Cerebellar cortex (tissue), 1 donor: ENCODE results near the gene AKTIP.

Source experiments
- DNase-seq: peaks from one replicate; pipeline ENCODE4 v3.0.0-alpha.2; 2015; ENCODE audit warnings: low spot score

The AKTIP gene

DNA sequence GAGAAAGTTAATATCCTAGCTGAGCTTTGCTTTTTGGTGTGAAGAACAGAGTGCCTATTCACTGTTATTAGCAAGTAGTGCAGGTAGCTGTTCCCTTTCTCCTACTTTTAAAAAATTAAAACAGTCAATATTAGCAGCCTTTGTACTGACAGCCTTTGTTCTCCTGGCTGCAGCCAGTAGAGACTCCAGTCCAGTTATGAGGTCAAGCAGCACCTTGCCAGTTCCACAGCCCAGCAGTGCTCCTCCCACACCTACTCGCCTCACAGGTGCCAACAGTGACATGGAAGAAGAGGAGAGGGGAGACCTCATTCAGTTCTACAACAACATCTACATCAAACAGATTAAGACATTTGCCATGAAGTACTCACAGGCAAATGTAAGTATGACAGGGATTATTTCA lies 22.6 kb downstream of the AKTIP start:
- no peak for DNase-seq

DNA sequence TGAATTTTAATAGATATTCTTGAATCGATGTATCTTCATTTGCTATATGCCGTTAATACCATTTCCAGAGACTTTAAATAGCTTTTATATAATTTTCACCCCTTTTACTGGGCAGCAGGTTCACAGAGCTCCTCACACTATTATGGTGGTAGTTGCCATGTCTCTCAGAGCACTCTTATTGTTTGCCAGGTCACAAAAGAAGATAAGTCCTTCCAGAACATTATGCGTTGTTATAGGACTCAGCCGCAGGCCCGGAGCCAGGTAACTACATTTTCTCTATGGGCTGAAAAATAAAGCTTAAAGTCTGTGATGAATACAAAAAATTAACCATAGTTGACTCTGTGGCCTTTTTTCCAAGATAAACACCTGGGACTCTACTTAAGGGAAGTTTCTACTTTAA lies 24.0 kb downstream of the AKTIP start:
- no peak for DNase-seq

DNA sequence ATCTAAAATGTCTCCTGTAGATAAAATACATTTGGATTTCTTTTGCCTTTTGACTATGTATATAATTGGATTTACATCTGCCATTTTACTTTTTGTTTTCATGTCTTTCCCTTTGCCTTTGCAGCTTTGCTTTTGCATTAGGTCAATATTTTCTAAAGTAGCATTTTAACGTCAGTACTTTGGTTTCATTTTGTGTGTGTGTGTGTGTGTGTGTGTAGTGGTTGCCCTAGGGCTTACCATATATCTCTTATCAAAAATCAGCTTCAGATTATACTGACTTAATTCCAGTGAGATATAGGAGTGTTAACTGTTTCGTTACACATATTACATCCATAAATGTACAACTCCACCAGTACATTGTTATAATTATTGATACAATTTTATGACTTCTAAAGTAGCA lies 26.1 kb downstream of the AKTIP start:
- DNase-seq = no peak

DNA sequence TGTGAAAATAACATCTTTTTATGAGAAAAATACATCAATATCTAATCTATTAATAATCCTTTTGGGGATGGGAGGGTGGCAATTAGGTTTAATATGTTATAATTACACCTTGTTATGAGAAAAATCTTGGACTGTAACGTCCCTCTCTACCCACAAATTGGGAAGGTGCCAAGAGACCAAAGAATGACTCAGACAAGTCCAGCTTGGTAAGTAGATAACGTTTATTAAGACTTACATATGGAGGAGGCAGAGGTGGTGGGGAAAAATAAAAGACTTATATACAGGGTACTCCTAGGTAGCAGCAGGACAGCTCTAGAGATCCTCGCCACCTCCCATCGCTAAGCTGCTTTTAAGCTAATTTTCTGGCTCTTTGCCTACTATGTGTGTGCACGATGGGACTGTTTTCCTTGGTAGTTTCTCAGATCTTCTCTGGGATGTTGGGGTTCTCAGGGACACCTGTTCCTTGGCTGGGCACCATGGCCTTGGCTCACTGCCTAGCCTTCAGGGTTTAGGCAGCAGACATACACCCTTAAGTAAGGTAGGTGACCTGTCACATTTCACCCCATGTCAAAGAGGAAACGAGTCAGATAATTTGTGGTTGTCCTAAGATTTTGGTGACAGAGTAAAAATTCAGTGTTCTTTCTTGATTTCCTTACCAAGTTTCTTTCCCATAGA lies 37.3 kb downstream of the AKTIP start:
- DNase-seq = no peak

DNA sequence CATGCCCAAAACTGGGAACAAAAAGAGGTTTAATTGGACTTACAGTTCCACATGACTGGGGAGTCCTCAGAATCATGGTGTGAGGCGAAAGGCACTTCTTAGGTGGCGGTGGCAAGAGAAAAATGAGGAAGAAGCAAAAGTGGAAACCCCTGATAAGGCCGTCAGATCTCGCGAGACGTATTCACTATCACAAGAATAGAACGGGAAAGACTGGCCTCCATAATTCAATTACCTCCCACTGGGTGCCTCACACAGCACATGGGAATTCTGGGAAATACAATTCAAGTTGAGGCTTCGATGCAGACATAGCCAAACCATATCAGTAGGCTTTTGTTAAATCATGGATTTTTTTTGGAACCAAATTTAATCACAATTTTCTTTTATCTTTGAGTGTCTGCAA lies 44.4 kb downstream of the AKTIP start:
- DNase-seq = no peak

DNA sequence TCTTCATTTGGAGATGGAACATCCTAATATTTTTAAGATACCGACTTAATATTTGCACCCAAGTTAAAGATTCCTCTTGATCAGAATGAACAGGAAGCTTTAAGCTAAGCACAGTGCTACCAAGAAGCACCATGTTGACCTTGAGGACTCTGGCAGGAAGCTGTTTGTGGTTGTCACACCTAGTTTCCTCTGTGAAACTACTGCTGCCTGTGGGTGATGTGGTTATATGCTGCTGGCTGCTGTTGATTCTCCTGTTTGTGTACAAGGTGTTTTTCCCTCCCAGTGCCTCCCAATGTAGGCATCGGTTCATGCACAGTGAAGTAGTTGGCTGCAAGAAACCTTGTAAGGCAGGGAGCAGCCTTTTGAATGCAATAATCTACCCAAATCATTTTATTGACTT lies 45.3 kb downstream of the AKTIP start:
- no peak for DNase-seq

DNA sequence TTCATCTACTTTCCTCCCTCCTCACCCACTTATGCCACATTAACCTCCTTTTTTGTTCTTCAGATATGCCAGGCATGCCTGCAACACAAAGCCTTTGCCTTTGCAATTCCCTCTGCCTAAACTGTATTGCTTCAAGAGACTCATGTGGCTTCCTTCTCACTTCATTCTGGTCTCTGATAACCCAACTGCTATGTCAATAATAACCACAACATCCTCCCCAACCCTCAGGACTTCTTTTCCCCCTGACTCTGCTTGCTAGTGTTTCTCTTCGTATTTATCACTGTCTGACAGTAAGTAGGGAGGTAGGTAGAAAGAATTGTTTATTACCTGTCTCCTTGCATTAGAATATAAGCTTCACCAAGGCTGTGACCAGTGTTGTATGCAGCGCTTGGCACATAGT lies 46.4 kb downstream of the AKTIP start:
- DNase-seq = no peak

DNA sequence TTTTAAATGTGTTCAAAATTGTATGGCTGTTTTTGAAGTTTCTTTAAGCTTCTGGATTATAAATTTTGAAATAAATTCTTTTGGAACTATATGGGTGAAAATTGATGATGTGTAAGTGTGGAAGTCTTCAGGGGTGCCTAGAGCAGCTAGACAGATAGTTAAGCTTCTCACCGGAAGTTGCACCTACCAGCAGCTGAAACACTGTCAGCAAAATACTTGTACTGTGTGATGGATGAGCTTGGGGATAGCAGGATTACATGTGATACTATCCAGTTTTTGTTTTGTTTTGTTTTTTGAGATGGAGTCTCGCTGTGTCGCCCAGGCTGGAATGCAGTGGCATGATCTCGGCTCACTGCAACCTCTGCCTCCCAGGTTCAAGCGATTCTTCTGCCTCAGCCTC lies 49.1 kb downstream of the AKTIP start:
- no peak for DNase-seq

DNA sequence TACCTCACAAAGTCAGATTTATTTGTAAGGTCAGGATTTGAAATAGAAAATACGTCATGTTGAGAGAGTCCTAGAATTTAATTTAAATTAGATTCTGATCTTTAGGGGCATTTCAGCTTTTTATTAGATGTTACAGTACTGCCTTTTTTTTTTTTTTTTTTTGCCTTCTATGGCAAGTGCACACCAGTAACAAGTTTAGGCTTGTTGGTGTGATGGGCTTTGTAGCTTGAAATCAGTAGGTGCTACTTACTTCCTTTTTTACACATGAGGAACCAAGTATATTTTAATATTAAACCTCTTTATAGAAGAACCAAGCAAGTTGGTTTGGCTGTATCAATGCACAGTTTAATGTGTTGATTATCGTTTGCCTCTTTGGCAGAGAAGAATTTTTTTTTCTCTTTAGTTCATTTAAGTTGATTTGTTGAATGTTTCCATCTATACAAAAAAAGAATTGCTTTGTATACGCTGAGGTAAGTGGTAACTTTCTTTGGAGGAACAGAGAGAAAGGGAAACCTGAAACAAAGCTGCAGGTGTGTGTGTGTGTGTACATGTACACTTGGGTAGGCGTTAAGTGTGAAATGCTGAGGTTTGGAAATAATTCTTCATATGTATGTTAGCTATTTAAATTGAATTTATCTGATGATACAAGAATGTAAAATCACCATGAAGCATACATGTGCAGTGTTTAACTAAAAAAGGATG lies 53.0 kb downstream of the AKTIP start:
- no peak for DNase-seq

DNA sequence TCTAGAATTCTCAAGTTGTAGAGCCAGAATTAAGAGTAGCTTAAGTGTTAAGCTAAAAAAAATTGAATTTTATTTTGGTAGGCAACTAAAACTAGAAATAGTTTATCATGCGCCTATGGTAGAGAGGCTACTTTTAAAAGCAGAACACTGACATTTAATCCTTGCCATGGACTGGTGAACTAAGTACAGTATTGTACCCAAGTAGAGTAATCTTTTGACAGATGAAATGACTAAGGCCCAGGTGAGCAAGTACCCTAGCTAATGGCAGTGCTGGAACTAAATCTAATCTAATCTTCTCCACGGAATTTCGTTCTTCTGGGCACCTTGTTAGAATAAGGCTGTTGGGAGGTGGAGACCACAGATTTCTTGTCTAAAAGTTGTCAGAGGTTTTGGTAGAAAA lies 56.9 kb downstream of the AKTIP start:
- no peak for DNase-seq

DNA sequence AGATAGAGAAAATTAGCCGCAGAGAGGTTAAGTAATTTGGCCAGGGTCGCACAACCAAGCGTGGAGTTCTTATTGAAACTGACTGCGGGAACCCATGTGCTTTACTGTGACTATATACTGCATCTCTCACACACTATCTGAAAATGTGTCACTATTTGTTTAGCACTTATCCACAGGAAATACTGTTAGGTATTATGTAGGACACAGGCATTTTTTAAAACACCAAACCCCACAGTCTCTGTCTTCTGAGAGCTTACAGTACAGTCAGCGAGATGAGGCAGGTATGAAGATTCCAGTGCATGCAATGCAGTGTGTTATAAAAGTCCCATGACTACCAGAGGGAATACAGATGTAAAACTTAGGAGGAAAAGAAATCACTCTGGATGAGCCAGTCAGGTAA lies 57.5 kb downstream of the AKTIP start:
- no peak for DNase-seq
